NT2/D1 (cell line): ENCODE measurements around the gene CABLES2.

ENCODE experiments used
- DNase-seq: peaks from one replicate; pipeline ENCODE4 v3.0.0-alpha.2; 2011; ENCODE audit warnings: low read depth, low spot score
- H3K27me3 ChIP-seq: 2 replicates; pipeline ENCODE4 v1.6.0; 2011; ENCODE audit warnings: mild to moderate bottlenecking; ENCODE audit not compliant: insufficient read length, insufficient read depth
- H3K36me3 ChIP-seq: 2 replicates; pipeline ENCODE4 v1.6.1; 2011; ENCODE audit warnings: mild to moderate bottlenecking, low read length, mixed read lengths; ENCODE audit not compliant: insufficient read depth, insufficient read length
- H3K4me1 ChIP-seq: 2 replicates; pipeline ENCODE4 v1.5.1; 2011; ENCODE audit not compliant: insufficient read depth, insufficient read length
- H3K4me3 ChIP-seq: 2 replicates; pipeline ENCODE4 v1.5.1; 2011; ENCODE audit warnings: low read depth; ENCODE audit not compliant: insufficient read length
- H3K9ac ChIP-seq: 2 replicates; pipeline ENCODE4 v1.6.0; 2011; ENCODE audit warnings: low read depth; ENCODE audit not compliant: insufficient read length
- H3K9me3 ChIP-seq: 2 replicates; pipeline ENCODE4 v1.5.1; 2011; ENCODE audit warnings: mild to moderate bottlenecking, low read length; ENCODE audit not compliant: insufficient read depth
- SUZ12 ChIP-seq: IDR thresholded peaks from 2 replicates; pipeline ENCODE4 v1.6.1; 2011; ENCODE audit not compliant: insufficient read length, insufficient read depth; ENCODE audit errors: extremely low read depth
- YY1 ChIP-seq: IDR thresholded peaks from 2 replicates; pipeline ENCODE4 v1.6.1; 2011; ENCODE audit not compliant: insufficient read length, insufficient read depth
- ZNF274 ChIP-seq: IDR thresholded peaks from 2 replicates; pipeline ENCODE4 v1.6.1; 2011; ENCODE audit warnings: mild to moderate bottlenecking, low read depth, low read length

CABLES2 gene

DNA sequence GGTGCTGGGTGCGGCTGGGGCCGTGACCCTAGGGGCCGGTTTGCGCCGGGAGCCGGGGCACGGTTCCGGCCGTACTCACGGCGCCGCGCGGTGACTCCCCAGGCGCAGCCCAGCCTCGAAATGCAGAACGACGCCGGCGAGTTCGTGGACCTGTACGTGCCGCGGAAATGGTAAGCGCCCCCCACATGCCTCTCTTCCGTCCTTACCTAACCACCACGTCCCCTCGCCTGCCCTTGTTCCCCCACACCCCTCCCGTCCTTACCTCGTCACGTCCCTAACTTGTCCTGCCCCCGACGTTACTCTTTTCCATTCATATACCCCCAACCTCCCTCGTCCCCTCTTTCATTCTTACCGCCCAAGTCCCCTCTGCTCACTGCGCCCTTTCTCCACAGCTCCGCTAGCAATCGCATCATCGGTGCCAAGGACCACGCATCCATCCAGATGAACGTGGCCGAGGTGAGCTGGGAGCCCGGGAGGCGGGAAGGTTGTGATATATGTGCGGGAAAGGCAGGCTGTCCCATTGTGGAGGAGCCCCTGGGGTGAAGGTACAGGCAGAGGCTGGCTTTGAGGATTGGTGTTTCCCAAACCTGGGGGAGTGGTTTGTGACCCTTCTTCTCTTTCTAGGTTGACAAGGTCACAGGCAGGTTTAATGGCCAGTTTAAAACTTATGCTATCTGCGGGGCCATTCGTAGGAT lies 19.7 kb downstream of the CABLES2 start:
- H3K9me3 ChIP-seq = no peaks in the 10 kb centered on the region
- H3K36me3 ChIP-seq = peaks cover 70% of the 10 kb centered on the region
- peak overlapping the region; percentile 99 for H3K4me3 ChIP-seq
- peaks cover 2% of the 10 kb centered on the region for H3K4me1 ChIP-seq
- peak overlapping the region; percentile 100 for H3K9ac ChIP-seq
- TF ChIP-seq ZNF274 = no peak
- TF ChIP-seq SUZ12 = no peak
- TF ChIP-seq YY1 = no peak
- H3K27me3 ChIP-seq = no peaks in the 10 kb centered on the region
- DNase-seq = no peak

DNA sequence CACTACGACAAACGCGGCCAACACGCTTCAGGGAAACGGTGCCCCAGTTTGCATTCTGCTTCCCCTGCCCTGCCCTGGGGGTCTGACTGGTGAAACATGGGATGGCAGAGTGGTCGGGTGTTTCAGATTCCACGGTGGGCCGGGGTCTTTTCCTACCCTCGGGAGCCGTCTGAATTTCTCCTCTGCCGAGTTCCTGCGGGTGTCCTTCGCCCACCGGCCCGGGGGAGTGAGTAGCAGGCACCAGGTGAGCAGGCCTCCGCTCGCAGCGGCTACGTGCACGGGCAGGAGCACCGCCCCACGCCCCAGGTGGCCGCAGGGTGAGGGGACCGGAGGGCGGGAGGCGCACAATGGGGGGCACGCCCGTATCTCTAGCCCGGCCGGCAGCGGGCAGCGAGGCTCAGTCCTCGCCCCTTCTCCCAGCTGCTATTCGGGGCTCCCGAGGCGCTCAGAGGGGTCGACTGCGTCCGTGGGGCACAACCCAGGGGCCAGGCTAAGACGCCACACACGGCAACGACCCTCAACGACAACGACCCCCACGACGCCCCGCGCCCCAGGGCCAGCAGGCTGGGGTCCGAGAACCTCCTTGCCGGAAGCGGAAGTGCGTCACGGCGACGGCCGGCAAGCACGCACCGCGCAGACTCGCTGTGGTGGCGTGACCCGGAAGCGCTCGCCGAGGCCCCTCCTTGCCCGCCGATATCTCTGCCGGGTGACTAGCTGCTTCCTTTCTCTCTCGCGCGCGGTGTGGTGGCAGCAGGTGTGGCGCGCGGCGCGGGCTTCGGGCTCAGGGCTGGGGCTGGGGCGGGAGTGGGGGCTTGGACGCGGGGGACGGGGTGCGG lies 20.5 kb downstream of the CABLES2 start, which contains the start of gene RPS21:
RPS21 (plus strand) TSS at position 721 of the 836 bp plus-strand sequence. CDS start 236 bp downstream, outside the sequence.
- Histone ChIP-seq H3K4me3 (peak within 1 kb of the TSS; percentile 99), H3K4me1 (peaks cover 9% of the 10 kb centered on the region), H3K9ac (peak within 1 kb of the TSS; percentile 100), H3K36me3 (peaks cover 71% of the 10 kb centered on the region), H3K27me3 (no peaks in the 10 kb centered on the region), H3K9me3 (no peaks in the 10 kb centered on the region)
- TF ChIP-seq ZNF274 = no peak
- TF ChIP-seq YY1 = no peak
- TF ChIP-seq SUZ12 = no peak
- peak; percentile 90 for DNase-seq

GRCh38 chr20:62382306-62383198 lies 24.5 kb downstream of the CABLES2 start:
- Histone ChIP-seq H3K27me3 (no peaks in the 10 kb centered on the region), H3K9ac (no peak overlapping the region), H3K36me3 (peaks cover 35% of the 10 kb centered on the region), H3K9me3 (no peaks in the 10 kb centered on the region), H3K4me1 (peaks cover 23% of the 10 kb centered on the region), H3K4me3 (no peak overlapping the region)
- peak; percentile 87 for DNase-seq
- TF ChIP-seq SUZ12 (no peak), ZNF274 (no peak), YY1 (no peak)

- H3K9me3 ChIP-seq = no peaks in the 10 kb centered on the region
- no peak overlapping the region for H3K4me3 ChIP-seq
- no peak for DNase-seq
- H3K36me3 ChIP-seq = peaks cover 35% of the 10 kb centered on the region
- no peak for TF ChIP-seq SUZ12
- TF ChIP-seq ZNF274 = no peak
- no peak for TF ChIP-seq YY1
- H3K9ac ChIP-seq = no peak overlapping the region
- no peaks in the 10 kb centered on the region for H3K27me3 ChIP-seq
- peaks cover 23% of the 10 kb centered on the region for H3K4me1 ChIP-seq
Observed at GRCh38 chr20:62381842-62382241, 25.2 kb downstream of the CABLES2 start.

GRCh38 chr20:62381202-62381797 lies 25.8 kb downstream of the CABLES2 start:
- Histone ChIP-seq H3K9me3 (no peaks in the 10 kb centered on the region), H3K27me3 (no peaks in the 10 kb centered on the region), H3K4me1 (peaks cover 25% of the 10 kb centered on the region), H3K9ac (no peak overlapping the region), H3K36me3 (peaks cover 35% of the 10 kb centered on the region), H3K4me3 (no peak overlapping the region)
- no peak for TF ChIP-seq SUZ12
- no peak for TF ChIP-seq ZNF274
- no peak for TF ChIP-seq YY1
- DNase-seq = no peak

DNA sequence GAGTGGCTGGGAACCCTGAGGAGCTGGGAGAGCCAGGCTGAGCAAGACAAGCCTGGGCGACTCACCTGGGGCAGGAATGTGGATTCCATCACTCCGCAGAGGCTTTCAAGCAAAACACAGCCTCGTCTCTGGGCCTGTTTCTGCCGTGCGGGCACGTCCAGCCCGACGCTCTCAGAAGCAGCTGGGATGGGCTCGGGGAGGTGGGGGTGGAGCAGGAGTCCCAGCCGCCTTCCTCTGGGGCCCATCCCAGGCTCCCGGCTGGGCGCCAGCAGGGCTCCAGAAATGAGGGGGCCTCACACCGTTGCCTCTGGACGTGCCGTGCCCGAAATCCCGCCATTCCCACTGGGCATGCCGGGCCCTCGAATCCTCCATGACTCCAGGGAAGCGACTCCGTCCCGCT lies 28.9 kb downstream of the CABLES2 start:
- H3K9ac ChIP-seq = peak overlapping the region; percentile 21
- no peaks in the 10 kb centered on the region; the same call in 1 of the 2 replicates for H3K9me3 ChIP-seq
- H3K36me3 ChIP-seq = peaks cover 23% of the 10 kb centered on the region
- H3K4me1 ChIP-seq = peaks cover 38% of the 10 kb centered on the region
- H3K4me3 ChIP-seq = no peak overlapping the region
- no peak for DNase-seq
- no peaks in the 10 kb centered on the region for H3K27me3 ChIP-seq
- TF ChIP-seq ZNF274 = no peak
